Measurements from ENCODE around the gene UVRAG.
"Not testable (repeated sequence)": the region's sequence is repeated elsewhere in the genome, so short reads cannot be mapped to it uniquely, and the experiment has no call there.

UVRAG gene

DNA sequence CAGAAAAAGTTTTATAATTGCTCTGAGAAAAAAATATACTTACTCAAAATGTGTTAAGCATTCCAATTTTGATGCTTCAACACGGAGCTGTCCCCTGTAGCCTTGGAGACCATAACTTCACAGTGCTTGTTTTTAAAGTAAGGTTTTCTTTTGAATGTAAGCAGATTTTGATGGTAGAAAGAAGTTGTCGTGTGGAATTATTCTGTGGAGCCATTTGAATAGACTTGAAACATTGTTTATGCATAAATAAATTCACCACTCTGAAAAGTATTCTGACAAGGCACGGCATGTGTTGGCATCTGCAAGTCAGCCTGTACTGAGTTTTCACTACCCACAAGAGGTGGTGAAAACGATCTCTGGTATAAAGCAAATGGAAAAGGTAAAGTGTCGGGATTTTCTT lies 115.5 kb downstream of the UVRAG start:
- no peak for DNase-seq

GRCh38 chr11:75931124-75931523 lies 116.1 kb downstream of the UVRAG start:
- DNase-seq: no peak

GRCh38 chr11:75933736-75934135 lies 118.7 kb downstream of the UVRAG start:
- DNase-seq: not testable (repeated sequence)

- no peak for DNase-seq
These were observed 119.8 kb downstream of the UVRAG start for GRCh38 chr11:75934851-75935250.

- DNase-seq: no peak
These were observed 123.5 kb downstream of the UVRAG start for GRCh38 chr11:75938543-75938942.

GRCh38 chr11:75939516-75939915 lies 124.5 kb downstream of the UVRAG start:
- DNase-seq: no peak

- no peak for DNase-seq
These were observed 125.0 kb downstream of the UVRAG start for GRCh38 chr11:75939992-75940391.

DNA sequence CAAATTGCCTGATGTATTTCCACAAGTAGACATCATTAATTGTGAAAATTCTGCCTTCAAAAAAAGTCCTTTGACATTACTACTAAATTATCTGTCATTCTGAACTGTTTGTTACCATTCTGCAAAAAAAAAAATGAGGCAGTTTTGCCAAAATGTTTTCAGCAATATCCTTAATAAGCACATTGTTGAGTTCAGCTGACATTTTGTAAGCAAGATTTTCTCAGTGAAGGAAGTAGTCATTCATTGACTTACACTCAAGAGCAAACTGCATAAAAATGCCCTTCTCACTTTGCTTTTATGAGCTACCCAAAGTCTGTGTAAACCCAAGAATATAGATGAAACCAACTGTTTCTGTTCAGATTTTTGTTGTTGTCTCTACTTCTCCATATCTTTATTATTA lies 125.9 kb downstream of the UVRAG start:
- no peak for DNase-seq

GRCh38 chr11:75944515-75944914 lies 129.5 kb downstream of the UVRAG start:
- DNase-seq: no peak

- DNase-seq: no peak
These were observed 130.4 kb downstream of the UVRAG start for GRCh38 chr11:75945446-75945845.

- no peak for DNase-seq
These were observed 130.9 kb downstream of the UVRAG start for GRCh38 chr11:75945947-75946346.

- DNase-seq: no peak
These were observed 131.8 kb downstream of the UVRAG start for GRCh38 chr11:75946531-75947530.

DNA sequence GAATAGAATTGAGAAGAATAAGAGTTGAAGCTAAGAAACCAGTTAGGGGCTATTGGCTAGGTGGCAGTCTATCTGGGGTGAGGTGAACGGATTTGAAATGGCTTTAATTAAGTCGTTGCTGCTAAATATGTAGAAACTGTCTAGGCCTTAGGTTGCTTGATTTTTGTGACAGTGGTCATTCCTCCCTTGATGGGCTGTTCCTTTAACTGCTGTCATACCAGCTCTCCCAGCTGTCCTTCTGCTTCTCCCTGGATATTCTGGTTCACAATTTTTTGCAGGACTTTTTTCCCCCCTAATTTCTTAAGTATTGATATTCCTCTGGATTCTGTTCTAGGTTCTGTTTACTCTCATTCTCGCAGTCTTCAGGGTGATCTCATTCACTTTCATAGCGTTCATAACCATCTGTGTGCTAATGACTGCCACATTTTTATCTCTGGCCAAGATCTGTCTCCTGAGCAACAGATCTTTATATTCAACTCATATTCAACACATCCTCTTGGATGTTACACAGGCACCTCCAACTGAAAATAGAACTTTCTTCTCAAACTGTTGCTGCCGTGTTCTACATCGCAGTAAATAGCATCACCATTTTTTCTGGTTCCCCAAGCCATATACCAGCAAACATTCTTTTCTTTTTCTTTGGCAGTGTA lies 134.1 kb downstream of the UVRAG start:
- DNase-seq: no peak

DNA sequence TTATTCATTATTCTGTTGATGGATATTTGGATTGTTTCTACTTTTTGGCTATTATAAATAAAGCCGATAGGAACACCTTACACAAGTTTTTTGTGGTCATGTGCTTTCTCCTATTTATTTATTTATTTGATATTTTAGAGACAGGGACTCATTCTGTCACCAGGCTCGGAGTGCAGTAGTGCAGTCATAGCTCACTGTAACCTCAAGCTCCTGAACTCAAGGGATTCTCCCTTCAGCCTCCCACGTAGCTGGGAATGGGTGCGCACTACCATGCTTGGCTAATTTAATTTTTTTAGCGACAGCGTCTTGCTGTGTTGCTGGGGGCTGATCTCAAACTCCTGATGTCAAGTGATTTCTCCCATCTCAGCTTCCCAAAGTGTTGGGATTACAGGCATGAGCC lies 135.1 kb downstream of the UVRAG start:
- no peak for DNase-seq

DNA sequence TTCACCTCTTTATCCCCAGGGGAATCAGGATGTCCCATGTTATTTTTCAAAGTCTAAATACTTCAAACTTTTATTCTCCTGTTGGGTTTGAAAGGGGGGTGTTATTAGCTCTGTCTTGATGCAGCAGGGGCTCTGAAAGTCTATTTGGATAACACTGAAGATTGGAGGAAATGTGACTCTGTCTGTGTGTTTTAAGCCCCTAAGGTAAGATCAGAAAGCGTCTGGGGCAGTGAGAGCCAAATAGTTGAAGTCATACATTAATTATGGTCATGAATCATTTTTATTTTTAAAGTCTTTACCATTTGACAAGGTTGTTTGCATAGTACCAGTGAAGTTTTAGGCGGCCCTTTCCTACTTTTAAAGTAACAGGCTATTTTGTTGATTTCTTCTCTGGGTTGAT lies 139.0 kb downstream of the UVRAG start:
- no peak for DNase-seq

DNA sequence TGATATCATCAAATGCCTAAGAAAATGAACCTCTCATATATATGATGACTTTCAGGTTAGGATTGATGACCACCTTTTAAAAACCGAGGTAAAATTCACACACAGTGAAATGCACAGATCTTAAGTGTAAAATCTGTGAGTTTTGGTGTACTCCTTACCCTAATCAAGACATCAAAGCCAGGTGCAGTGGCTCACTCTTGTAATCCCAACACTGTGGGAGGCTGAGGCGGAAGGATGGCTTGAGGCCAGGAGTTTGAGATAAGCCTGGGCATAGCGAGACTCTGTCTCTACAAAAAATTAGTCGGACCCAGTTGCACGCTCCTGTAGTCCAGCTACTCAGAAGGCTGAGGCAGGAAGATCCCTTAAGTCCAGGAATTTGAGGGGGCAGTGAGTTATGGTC lies 140.4 kb downstream of the UVRAG start:
- no peak for DNase-seq

- no peak for DNase-seq
These were observed 144.5 kb downstream of the UVRAG start for GRCh38 chr11:75959540-75959939.

DNA sequence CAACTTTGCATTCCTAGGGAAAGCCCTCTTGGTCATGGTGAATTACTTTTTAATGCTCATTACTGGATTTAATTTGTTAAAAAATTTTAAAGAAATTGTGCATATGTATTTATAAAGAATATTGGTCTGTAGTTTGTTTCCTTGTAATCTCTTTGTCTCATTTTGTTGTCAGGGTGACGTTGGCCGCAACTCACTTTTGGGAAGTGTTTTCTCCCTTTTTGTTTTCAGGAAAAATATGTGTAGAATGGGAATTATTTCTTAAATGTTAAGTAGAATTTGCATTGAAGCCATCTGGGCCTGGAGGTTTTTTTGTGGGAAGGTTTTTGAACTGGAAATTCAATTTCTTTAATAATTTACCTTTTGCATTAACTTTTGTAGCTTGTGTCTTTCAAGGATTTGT lies 149.1 kb downstream of the UVRAG start:
- no peak for DNase-seq

DNA sequence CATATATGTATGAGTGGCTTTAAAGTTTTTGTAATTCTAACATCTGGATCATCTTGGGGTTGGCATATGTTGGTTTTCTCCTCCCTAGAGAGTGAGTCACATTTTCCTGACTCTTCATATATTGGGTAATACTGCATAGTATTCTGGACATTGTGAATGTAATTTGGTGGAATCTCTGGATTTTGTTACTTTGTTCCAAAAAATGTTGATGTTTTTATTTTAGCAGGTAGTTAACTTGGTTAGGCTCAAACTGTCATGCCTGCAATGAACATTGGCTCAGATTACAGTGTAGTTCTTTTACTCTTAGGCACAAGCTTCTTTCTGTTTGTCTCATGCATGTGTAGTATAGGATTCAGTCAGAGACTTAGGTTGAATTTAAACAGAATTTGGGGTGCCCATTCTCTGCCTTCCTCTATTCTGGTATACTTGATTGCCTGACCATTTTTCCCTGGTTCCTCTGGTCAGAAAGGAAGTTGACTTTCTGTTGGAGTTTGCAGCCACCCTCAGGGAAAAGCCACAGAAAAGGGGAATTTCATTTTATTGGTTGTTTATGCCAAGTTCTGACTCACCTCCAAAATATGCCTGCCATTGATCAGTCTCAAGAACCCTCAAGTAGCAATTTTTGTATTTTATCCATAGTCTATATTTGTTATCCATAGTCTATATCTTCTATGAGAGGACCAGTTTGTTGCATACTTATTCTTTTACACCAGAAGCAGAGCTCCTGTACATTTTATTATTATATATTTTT lies 151.7 kb downstream of the UVRAG start:
- no peak for DNase-seq

DNA sequence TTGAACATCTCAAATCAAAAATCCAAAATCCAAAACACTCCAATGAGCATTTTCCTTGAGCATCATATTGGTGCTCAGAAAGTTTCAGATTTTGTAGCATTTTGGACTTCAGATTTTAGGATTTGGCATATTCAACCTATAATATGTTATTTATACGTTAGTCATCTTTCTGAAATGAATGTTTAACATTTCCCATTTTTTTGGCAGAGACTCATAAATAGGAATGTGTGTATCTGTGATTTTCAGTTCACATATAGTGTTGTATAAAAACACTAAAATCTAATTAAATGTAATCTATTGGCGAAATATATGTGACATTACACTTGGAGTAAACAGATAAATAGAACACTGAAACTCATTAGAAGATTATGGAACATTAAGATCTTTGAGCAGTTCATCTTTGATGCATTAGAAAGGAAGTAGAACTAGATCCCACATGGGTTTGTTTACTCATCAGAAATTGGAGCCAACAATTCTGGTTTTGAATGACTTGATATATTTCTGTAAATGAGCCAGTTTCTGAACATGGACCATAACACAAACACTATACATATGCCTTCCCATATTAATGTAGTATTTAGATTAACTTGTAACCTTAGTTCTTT lies 153.1 kb downstream of the UVRAG start:
- DNase-seq: no peak

- DNase-seq: no peak
These were observed 154.8 kb downstream of the UVRAG start for GRCh38 chr11:75969626-75970308.

- DNase-seq: not testable (repeated sequence)
These were observed 158.7 kb downstream of the UVRAG start for GRCh38 chr11:75973710-75974109.

All from CD4-positive, alpha-beta T cell treated with Interleukin-15 for 1 hour (primary cell).